ENCODE data around the gene ERI2. TPM values are rescaled to one million over a fixed set of nuclear protein-coding genes. Genes with fewer than 3 reads are reported as not detected.
A peak's percentile ranks its signal among the peaks of the same experiment; 100 is the strongest.

ERI2 gene
- total and polyA plus RNA-seq, 12 donors: 9.2 to 45.1 (median 21.7) TPM

DNA sequence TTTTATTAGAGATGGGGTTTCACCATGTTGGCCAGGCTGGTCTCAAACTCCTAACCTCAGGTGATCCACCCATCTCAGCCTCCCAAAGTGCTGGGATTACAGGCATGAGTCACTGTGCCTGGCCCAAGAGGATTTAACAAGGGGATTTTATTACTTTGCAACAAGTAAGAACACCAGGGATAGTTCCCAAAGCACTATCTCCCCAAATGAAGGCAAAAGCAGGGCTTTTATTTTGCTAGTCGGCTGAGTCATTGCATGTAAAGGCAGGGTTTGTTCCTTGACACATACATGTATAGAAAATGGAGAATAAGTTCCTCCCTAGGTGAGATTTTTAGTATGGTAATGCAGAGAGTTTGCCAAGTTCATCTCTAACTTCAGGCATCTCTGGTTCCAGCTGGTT, 24.1 kb upstream of the ERI2 start:
- intact Hi-C loops (cut with DNase I): no loop called here
- no peak for TF ChIP-seq POLR2A (IDR thresholded peaks at IDR 0.05)
- TF ChIP-seq, protein P1, sequence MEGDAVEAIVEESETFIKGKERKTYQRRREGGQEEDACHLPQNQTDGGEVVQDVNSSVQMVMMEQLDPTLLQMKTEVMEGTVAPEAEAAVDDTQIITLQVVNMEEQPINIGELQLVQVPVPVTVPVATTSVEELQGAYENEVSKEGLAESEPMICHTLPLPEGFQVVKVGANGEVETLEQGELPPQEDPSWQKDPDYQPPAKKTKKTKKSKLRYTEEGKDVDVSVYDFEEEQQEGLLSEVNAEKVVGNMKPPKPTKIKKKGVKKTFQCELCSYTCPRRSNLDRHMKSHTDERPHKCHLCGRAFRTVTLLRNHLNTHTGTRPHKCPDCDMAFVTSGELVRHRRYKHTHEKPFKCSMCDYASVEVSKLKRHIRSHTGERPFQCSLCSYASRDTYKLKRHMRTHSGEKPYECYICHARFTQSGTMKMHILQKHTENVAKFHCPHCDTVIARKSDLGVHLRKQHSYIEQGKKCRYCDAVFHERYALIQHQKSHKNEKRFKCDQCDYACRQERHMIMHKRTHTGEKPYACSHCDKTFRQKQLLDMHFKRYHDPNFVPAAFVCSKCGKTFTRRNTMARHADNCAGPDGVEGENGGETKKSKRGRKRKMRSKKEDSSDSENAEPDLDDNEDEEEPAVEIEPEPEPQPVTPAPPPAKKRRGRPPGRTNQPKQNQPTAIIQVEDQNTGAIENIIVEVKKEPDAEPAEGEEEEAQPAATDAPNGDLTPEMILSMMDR (IDR thresholded peaks at IDR 0.05): no peak
- WGBS, 4 donors: 94 to 100% (median 98%) methylated on average over 1 of the region's 1 CpG

DNA sequence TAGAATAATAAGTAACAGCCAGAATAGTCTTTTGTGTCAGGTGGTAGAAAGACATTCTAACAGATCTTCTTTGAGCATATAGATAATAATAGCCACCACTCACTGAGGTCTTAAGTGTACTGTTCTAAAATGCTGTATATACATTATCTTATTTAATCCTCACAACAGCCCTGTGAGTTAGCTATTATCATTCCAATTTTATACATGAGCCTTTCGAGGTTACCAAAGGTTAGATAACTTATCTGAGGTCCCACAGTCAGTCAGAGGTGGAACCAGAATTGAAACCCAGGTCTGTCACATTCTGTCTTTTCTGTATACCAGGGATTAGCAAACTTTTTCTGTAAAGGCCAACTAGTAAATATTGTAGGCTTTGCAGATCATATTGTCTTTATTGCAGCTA, 23.3 kb upstream of the ERI2 start:
- no peaks in the 10 kb centered on the region for H3K36me3 ChIP-seq (replicated peaks in 1 of 2)
- H3K4me3 ChIP-seq: no peak overlapping the region
- TF ChIP-seq, protein P1 (IDR thresholded peaks at IDR 0.05): no peak
- no peak for TF ChIP-seq POLR2A (IDR thresholded peaks at IDR 0.05)
- H3K9me3 ChIP-seq (replicated peaks in 1 of 3): no peaks in the 10 kb centered on the region
- intact Hi-C loops (cut with DNase I): no loop called here
- no peak for DNase-seq
- no peaks in the 10 kb centered on the region for H3K27me3 ChIP-seq
- WGBS, 4 donors: 94 to 99% (median 97%) methylated on average over 1 of the region's 1 CpG
- H3K4me1 ChIP-seq (replicated peaks in 1 of 2): no peaks in the 10 kb centered on the region
- no peak overlapping the region for H3K27ac ChIP-seq

More for the DNA sequence above, 24.1 kb upstream of the ERI2 start:
- Histone ChIP-seq H3K4me1 (replicated peaks in 1 of 2) (no peaks in the 10 kb centered on the region), H3K36me3 (replicated peaks in 1 of 2) (no peaks in the 10 kb centered on the region), H3K27ac (no peak overlapping the region), H3K4me3 (no peak overlapping the region), H3K9me3 (replicated peaks in 1 of 3) (no peaks in the 10 kb centered on the region), H3K27me3 (no peaks in the 10 kb centered on the region)
- DNase-seq: no peak

DNA sequence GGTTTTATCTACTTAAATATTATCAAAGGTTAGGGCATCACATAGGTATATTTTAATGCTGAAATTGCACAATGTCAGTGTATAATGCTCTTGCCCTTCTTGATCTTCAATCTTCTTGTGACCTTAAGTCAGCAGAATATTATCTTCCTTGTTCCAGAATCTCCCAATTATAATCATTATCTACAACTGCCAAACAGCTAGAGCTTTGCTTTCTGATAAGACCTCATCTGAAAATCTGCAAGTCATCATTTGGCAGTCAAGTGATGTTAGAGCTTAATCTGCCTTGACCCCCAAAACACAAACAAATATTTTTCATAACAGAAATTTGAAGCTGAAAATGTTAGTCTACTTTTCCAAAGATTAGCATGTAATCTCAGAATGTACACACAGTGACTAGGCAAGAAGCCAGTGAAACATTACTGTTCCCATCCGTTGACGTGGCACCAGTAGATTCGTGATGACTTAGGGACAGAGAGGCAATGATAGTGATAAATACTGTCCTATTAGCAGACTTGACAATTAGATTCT, 19.8 kb upstream of the ERI2 start:
- 53 to 65% (median 55%) methylated on average over 3 of the region's 3 CpGs for WGBS, 4 donors

DNA sequence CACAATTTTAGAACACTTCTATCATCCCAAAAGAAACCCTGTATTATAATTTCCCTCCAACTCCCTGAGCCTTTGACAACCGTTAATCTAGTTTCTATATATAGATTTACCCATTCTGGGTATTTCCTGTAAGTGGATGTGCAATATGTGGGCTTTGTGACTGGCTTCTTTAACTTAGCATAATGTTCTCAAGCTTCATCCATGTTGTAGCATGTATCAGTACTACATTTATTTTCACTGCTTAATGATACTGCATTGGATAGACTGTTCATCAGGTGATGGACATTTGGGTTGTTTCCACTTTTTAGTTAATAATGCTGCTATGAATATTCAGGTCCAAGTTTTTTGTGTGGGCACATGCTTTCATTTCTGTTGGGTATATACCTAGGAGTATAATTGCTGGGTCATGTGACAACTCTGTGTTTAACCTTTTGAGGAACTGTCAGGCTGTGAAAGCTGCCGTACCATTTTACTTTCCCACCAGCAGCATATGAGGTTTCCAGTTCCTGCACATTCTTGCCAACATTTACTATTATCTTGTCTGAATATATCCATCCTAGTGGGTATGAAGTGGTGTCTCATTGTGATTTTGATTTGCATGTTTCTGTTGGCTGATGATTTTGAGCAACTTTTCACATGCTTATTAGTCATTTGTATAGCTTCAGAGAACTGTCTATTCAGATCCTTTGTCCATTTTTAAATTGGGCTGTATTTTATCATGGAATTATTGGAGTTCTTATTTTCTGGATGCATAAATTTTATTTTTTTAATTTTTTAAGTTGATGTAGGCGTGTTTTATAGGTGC, 16.5 kb upstream of the ERI2 start:
- H3K36me3 ChIP-seq (replicated peaks in 1 of 2): peaks cover 0 to 14% of the 10 kb centered on the region in 2 donors
- no peak overlapping the region for H3K4me3 ChIP-seq
- no peaks in the 10 kb centered on the region for H3K27me3 ChIP-seq
- TF ChIP-seq, protein P1 (IDR thresholded peaks at IDR 0.05): no peak
- TF ChIP-seq POLR2A (IDR thresholded peaks at IDR 0.05): no peak
- no peaks in the 10 kb centered on the region for H3K4me1 ChIP-seq (replicated peaks in 1 of 2)
- 84 to 88% (median 86%) methylated on average over 3 of the region's 3 CpGs for WGBS, 4 donors
- H3K9me3 ChIP-seq (replicated peaks in 1 of 3): no peaks in the 10 kb centered on the region
- H3K27ac ChIP-seq: no peak overlapping the region
- no peak for DNase-seq
- intact Hi-C loops (cut with DNase I): no loop called here

More for the DNA sequence above, 19.8 kb upstream of the ERI2 start:
- intact Hi-C loops (cut with DNase I): no loop called here
- H3K9me3 ChIP-seq (replicated peaks in 1 of 3): no peaks in the 10 kb centered on the region
- H3K4me3 ChIP-seq: no peak overlapping the region
- no peaks in the 10 kb centered on the region for H3K27me3 ChIP-seq
- TF ChIP-seq, protein P1 (IDR thresholded peaks at IDR 0.05): no peak
- no peak for TF ChIP-seq POLR2A (IDR thresholded peaks at IDR 0.05)
- H3K4me1 ChIP-seq (replicated peaks in 1 of 2): no peaks in the 10 kb centered on the region
- H3K27ac ChIP-seq: peak overlapping the region in 3 of 5 donors; percentile 12 to 18 (median 14)
- H3K36me3 ChIP-seq (replicated peaks in 1 of 2): peaks cover 0 to 14% of the 10 kb centered on the region in 2 donors
- DNase-seq: peak in 2 of 7 donors; percentile 14 to 20
